HepG2 (cell line): ENCODE data around the gene FXYD6. TPM values are rescaled to one million over a fixed set of nuclear protein-coding genes. Genes with fewer than 3 reads are reported as not detected.
A peak's percentile ranks its signal among the peaks of the same experiment; 100 is the strongest.

Experiments used
- CBX1 ChIP-seq: IDR thresholded peaks from one replicate; pipeline ENCODE4 v1.6.1; 2016; ENCODE audit warnings: antibody characterized with exemption, low read depth
- EHMT2 ChIP-seq: fragments of 200-600 bp; sonication (generic); IDR thresholded peaks from 2 replicates; pipeline ENCODE4 v1.7.0; 2017; ENCODE audit warnings: antibody characterized with exemption, low read depth, low read length, borderline replicate concordance
- MTA1 ChIP-seq: sonication (generic); formaldehyde crosslinking; IDR thresholded peaks from 2 replicates; pipeline ENCODE4 v1.4.0; 2020; ENCODE audit warnings: missing genetic modification reagents, mild to moderate bottlenecking, borderline replicate concordance
- ONECUT2 ChIP-seq: sonication (generic); formaldehyde crosslinking; IDR thresholded peaks from 2 replicates; pipeline ENCODE4 v1.4.0; 2020; ENCODE audit warnings: missing genetic modification reagents
- REST ChIP-seq, 2 experiments: IDR thresholded peaks; 2 replicates each; pipeline ENCODE4 v1.6.1; 2011 to 2012; ENCODE audit warnings: low read length in 2 of 2, borderline replicate concordance in 1 of 2, low read depth in 1 of 2, mild to moderate bottlenecking in 1 of 2, moderate library complexity in 1 of 2
- REXO4 ChIP-seq: sonication (generic); formaldehyde crosslinking; IDR thresholded peaks from 2 replicates; pipeline ENCODE4 v1.8.0; 2022; ENCODE audit warnings: missing genetic modification reagents, mild to moderate bottlenecking, borderline replicate concordance
- ZFP62 ChIP-seq: sonication (generic); formaldehyde crosslinking; IDR thresholded peaks from 2 replicates; pipeline ENCODE4 v1.4.0; 2020; ENCODE audit warnings: missing genetic modification reagents
- ZFYVE20 ChIP-seq: sonication (generic); formaldehyde crosslinking; IDR thresholded peaks from 2 replicates; pipeline ENCODE4 v1.8.0; 2023; ENCODE audit warnings: low read depth, mild to moderate bottlenecking, moderate library complexity, missing genetic modification reagents, borderline replicate concordance
- ZNF160 ChIP-seq: sonication (generic); formaldehyde crosslinking; IDR thresholded peaks from 2 replicates; pipeline ENCODE4 v1.8.0; 2022; ENCODE audit warnings: mild to moderate bottlenecking, inconsistent platforms, missing genetic modification reagents
- ZNF274 ChIP-seq: sonication (generic); formaldehyde crosslinking; IDR thresholded peaks from 2 replicates; pipeline ENCODE4 v1.5.1; 2020; ENCODE audit warnings: mild to moderate bottlenecking, missing genetic modification reagents
- ZNF598 ChIP-seq: sonication (generic); formaldehyde crosslinking; IDR thresholded peaks from 2 replicates; pipeline ENCODE4 v1.5.1; 2020; ENCODE audit warnings: mild to moderate bottlenecking, missing genetic modification reagents, borderline replicate concordance
- ZNF75D ChIP-seq: sonication (generic); formaldehyde crosslinking; IDR thresholded peaks from 2 replicates; pipeline ENCODE4 v1.8.1; 2023; ENCODE audit warnings: missing genetic modification reagents, mild to moderate bottlenecking, borderline replicate concordance
- polyA plus RNA-seq, 8 experiments: library from polyadenylated mRNA; depleted of rRNA in 3 of 8; stranded (reverse) in 7 of 8; unstranded in 1 of 8; fragments of >200 nt; fragmentation: Illumina TruSeq in 4 of 8; extraction: Trizol in 4 of 8; gene quantifications; 2 replicates each; pipeline versions ENCODE4 v1.2.1 to v1.2.3, GENCODE V29; 2011 to 2016; ENCODE audit warnings: low read depth in 4 of 8, missing spikeins in 1 of 8, mixed read lengths in 1 of 8; ENCODE audit not compliant: insufficient read depth in 1 of 8
- total RNA-seq, 5 experiments: library from RNA; depleted of rRNA; stranded (reverse); fragments of >200 nt; fragmentation: Illumina TruSeq; extraction: Trizol; gene quantifications; 2 replicates each; pipeline ENCODE4 v1.2.3, GENCODE V29; 2016; ENCODE audit warnings: low read depth in 1 of 5
- TF ChIP-seq, protein P1 (sequence below): sonication (generic); formaldehyde crosslinking; IDR thresholded peaks from 2 replicates; pipeline ENCODE4 v1.4.0; 2020; ENCODE audit warnings: mild to moderate bottlenecking, missing genetic modification reagents
- TF ChIP-seq, protein P2 (sequence below): sonication (generic); formaldehyde crosslinking; IDR thresholded peaks from 2 replicates; pipeline ENCODE4 v1.5.0; 2020; ENCODE audit warnings: mild to moderate bottlenecking, missing genetic modification reagents, moderate library complexity

FXYD6 gene
- total and polyA plus RNA-seq, 2 of the 13 experiments (the other 11 are each of a cell fraction or from before 2014, with no cell fraction given): not detected

DNA sequence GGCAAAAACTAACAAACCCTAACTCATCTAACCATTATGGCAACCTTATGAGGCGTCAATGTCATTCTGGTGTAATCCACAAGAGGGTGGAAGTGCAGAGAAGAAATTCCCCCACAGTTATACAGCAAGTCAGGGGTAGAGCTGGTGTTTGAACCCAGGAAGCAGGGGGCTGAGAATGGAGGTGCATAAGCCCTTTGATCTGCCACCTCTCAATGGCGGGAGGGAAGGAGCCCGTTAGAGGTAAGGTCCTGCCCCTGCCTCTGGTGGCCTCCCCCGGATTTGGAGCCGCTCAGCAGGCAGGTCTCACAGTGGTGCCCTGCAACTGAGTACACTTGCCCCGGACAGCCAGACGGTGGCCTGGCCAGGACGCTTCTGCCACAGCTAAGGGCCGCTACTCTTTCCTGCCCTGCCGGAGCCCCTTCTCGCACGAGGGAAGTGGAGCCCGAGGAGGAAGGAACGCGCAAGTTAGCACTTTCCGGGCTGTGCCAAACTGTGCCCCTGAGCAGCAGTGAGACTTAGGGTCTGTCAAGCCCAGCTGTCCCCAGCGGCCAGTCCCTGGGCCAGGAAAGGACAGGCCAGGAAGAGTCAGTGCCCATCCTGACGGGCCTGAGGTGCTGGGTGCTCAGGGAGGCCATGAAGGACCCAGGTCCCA is 53.0 kb downstream of the FXYD6 start (continued):
- TF ChIP-seq, protein P1, sequence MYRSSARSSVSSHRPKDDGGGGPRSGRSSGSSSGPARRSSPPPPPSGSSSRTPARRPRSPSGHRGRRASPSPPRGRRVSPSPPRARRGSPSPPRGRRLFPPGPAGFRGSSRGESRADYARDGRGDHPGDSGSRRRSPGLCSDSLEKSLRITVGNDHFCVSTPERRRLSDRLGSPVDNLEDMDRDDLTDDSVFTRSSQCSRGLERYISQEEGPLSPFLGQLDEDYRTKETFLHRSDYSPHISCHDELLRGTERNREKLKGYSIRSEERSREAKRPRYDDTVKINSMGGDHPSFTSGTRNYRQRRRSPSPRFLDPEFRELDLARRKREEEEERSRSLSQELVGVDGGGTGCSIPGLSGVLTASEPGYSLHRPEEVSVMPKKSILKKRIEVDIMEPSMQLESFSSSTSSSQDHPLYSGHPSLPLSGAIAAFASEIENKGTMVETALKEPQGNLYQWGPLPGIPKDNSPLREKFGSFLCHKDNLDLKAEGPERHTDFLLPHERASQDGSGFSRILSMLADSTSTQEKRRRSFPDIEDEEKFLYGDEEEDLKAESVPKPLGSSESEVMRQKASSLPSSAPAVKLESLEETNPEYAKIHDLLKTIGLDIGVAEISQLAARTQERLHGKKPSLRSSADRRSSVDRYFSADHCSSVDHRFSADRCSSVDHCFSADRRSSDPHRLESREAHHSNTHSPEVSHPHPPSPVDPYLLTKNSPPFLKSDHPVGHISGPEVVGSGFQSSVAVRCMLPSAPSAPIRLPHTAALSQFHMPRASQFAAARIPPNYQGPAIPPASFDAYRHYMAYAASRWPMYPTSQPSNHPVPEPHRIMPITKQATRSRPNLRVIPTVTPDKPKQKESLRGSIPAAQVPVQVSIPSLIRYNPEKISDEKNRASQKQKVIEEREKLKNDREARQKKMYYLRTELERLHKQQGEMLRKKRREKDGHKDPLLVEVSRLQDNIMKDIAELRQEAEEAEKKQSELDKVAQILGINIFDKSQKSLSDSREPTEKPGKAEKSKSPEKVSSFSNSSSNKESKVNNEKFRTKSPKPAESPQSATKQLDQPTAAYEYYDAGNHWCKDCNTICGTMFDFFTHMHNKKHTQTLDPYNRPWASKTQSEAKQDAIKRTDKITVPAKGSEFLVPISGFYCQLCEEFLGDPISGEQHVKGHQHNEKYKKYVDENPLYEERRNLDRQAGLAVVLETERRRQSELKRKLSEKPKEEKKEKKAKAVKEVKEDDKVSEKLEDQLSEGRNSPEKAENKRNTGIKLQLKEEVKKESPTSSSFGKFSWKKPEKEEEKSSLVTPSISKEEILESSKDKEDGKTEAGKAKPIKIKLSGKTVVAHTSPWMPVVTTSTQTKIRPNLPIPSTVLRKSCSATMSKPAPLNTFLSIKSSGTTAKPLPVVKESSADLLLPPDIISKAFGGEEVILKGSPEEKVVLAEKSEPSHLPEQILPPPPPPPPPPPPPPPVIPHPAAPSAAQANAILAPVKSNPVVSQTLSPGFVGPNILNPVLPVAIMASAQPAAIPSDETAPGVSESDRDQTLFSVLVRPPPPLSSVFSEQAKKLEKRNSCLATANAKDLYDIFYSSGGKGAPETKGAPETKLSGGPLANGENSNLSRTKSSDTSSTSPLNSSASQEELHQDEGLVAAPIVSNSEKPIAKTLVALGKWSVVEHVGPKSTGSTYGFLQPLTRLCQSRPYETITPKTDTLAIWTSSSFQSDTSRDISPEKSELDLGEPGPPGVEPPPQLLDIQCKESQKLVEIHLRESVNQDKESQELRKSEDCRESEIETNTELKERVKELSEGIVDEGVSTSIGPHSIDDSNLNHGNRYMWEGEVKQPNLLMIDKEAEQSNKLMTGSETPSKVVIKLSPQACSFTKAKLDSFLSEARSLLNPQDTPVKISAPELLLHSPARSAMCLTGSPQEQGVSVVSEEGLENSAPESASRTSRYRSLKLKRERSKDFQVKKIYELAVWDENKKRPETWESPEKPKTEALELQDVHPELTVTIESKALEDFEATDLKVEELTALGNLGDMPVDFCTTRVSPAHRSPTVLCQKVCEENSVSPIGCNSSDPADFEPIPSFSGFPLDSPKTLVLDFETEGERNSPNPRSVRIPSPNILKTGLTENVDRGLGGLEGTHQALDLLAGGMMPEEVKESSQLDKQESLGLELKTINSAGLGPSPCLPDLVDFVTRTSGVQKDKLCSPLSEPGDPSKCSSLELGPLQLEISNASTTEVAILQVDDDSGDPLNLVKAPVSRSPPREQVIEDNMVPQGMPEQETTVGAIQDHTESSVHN (CRISPR knock-in tag): 0 out of 2 replicates have a peak, but pooled peaks have one; percentile 38
- TF ChIP-seq EHMT2 (no peak), ONECUT2 (no peak), ZFP62 (CRISPR knock-in tag) (no peak), ZNF274 (CRISPR knock-in tag) (no peak), CBX1 (no peak), ZFYVE20 (CRISPR knock-in tag) (no peak), REST (IDR thresholded peaks at IDR 0.05; ENCODE audit: borderline replicate concordance in 1 of 2, low read depth in 1 of 2, low read length in 2 of 2) (no peak), MTA1 (CRISPR knock-in tag) (no peak), ZNF598 (no peak), ZNF160 (CRISPR knock-in tag) (no peak), ZNF75D (CRISPR knock-in tag) (no peak), REXO4 (CRISPR knock-in tag) (no peak)
- TF ChIP-seq, protein P2, sequence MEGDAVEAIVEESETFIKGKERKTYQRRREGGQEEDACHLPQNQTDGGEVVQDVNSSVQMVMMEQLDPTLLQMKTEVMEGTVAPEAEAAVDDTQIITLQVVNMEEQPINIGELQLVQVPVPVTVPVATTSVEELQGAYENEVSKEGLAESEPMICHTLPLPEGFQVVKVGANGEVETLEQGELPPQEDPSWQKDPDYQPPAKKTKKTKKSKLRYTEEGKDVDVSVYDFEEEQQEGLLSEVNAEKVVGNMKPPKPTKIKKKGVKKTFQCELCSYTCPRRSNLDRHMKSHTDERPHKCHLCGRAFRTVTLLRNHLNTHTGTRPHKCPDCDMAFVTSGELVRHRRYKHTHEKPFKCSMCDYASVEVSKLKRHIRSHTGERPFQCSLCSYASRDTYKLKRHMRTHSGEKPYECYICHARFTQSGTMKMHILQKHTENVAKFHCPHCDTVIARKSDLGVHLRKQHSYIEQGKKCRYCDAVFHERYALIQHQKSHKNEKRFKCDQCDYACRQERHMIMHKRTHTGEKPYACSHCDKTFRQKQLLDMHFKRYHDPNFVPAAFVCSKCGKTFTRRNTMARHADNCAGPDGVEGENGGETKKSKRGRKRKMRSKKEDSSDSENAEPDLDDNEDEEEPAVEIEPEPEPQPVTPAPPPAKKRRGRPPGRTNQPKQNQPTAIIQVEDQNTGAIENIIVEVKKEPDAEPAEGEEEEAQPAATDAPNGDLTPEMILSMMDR (CRISPR knock-in tag): peak; percentile 54
